Duodenal mucosa (tissue), 2 donors: ENCODE data around the gene RAMAC.

Experiments used
- H3K27ac ChIP-seq: one replicate; pipeline ENCODE4 v1.7.0; 2013; ENCODE audit warnings: low read depth, low read length
- H3K27me3 ChIP-seq, 2 donors: one replicate each; pipeline ENCODE4 v1.7.0; 2013; ENCODE audit warnings: low read length in 2 of 2, control low read depth in 1 of 2; ENCODE audit not compliant: insufficient read depth in 2 of 2, control insufficient read depth in 1 of 2
- H3K36me3 ChIP-seq, 2 donors: one replicate each; pipeline ENCODE4 v1.7.0; 2013; ENCODE audit warnings: low read length in 2 of 2, control low read depth in 1 of 2; ENCODE audit not compliant: insufficient read depth in 2 of 2, control insufficient read depth in 1 of 2
- H3K4me1 ChIP-seq, 2 donors: one replicate each; pipeline ENCODE4 v1.7.0; 2013; ENCODE audit warnings: low read length in 2 of 2, control low read depth in 1 of 2; ENCODE audit not compliant: insufficient read depth in 2 of 2, control insufficient read depth in 1 of 2
- H3K4me3 ChIP-seq, 2 donors: one replicate each; pipeline ENCODE4 v1.7.0; 2013; ENCODE audit warnings: low read length in 2 of 2, low read depth in 1 of 2
- H3K9ac ChIP-seq, 2 donors: one replicate each; pipeline ENCODE4 v1.7.0; 2013; ENCODE audit warnings: low read length in 2 of 2, low read depth in 1 of 2
- H3K9me3 ChIP-seq, 2 donors: one replicate each; pipeline ENCODE4 v1.7.0; 2013; ENCODE audit warnings: low read length in 2 of 2, control low read depth in 1 of 2; ENCODE audit not compliant: control insufficient read depth in 1 of 2

RAMAC gene

GRCh38 chr15:82950295-82950694, 35.7 kb upstream of the RAMAC start:
- Histone ChIP-seq H3K36me3 (no peaks in the 10 kb centered on the region), H3K4me1 (peaks cover 0 to 9% of the 10 kb centered on the region in 2 donors), H3K4me3 (no peak overlapping the region), H3K9ac (no peak overlapping the region), H3K27ac (no peak overlapping the region), H3K9me3 (no peaks in the 10 kb centered on the region), H3K27me3 (peaks cover 3 to 14% of the 10 kb centered on the region in 2 donors)

DNA sequence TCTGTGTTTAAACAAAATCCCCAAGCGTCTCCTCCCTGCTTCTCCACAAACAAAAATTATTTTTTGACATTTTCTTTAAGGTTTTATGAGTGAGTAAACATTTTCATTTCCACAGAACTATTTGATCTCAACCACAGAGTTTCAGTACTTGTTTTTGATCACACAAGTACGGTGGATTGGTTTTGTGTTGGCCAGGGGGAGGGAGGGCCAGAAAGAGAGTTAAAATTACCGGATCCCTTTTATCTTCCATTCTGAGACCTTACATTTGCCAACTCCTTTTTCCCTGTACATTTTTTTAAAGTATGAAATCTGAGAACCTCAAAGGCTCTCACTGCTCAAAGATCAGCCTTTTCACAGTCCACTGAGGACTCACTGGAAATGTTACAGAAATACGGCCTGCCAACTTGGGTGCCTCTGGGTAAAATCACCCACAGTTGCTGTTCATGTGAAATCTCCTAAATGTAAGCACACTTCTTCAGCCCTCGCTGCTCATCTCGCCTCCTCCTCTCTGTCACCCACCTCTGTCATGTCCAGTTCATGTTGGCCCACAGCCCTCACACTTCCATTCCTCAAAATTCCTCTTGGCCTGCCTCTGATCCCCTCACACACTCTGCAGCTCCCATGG, 35.2 kb upstream of the RAMAC start:
- Histone ChIP-seq H3K27ac (no peak overlapping the region), H3K9ac (no peak overlapping the region), H3K9me3 (no peaks in the 10 kb centered on the region), H3K4me3 (peak overlapping the region in 1 of 2 donors; percentile 66), H3K27me3 (peaks cover 3 to 14% of the 10 kb centered on the region in 2 donors), H3K4me1 (peaks cover 0 to 9% of the 10 kb centered on the region in 2 donors), H3K36me3 (no peaks in the 10 kb centered on the region)

- H3K27ac ChIP-seq = no peak overlapping the region
- H3K27me3 ChIP-seq = peaks cover 3 to 14% of the 10 kb centered on the region in 2 donors
Observed at GRCh38 chr15:82951472-82952157, 34.4 kb upstream of the RAMAC start.

DNA sequence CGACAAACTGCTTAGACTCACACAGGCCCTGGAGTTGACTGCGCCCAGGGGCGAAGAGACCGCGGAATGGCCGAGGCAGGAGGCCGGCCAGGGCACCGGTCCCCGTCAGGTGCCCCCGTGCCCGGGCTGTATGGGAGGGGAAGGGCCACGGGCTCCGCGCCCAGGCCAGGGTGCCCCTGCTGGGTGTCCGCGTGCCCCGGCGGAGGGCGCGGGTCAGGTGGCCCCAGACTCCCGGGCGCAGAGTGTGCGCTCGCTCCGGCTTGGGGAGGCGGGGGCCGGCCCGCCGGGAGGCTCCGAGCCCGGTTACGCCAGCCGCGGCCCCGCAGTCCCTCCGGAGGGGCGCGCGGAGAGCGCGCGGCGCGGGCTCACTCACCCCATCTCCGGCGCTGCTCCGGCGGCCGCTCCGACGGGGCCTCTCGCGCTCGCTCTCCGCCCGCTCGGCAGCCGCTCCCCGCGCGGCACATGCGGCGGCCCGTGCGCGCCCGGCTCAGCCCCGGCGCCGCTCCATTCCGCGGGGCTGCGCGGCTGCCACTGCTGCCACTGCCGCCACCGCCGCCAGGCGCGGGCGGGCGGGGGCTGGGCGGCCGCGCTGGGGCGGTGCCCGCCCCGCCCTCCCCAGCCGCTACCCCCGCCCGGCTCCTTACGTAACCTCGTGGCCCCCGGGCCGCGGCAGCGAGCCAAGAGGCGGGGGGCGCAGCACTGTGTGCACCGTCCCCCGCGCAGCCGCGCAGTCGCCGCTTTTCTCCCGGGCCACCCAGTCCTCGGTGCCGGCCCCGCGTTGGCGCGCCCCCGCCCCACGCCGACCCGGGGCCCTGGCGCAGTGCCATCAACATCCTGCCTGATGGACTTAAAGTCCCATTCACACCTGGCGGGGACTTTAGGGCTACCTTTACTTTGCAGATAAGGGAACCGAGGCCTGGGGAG, 33.6 kb upstream of the RAMAC start, which contains the start of gene HOMER2:
Gene HOMER2, minus strand, starts transcription at position 563 of the 924 bp plus-strand sequence. Its CDS starts 185 bp downstream, at position 378.
- Histone ChIP-seq H3K27ac (peak within 1 kb of the TSS; percentile 8), H3K9me3 (no peaks in the 10 kb centered on the region), H3K4me1 (peaks cover 0 to 9% of the 10 kb centered on the region in 2 donors), H3K36me3 (no peaks in the 10 kb centered on the region), H3K9ac (peak within 1 kb of the TSS; percentile 26 to 35), H3K4me3 (peak within 1 kb of the TSS; percentile 52 to 66), H3K27me3 (peaks cover 3 to 14% of the 10 kb centered on the region in 2 donors)

More at GRCh38 chr15:82951472-82952157, 34.4 kb upstream of the RAMAC start:
- Histone ChIP-seq H3K4me3 (peak overlapping the region; percentile 51 to 66), H3K9me3 (no peaks in the 10 kb centered on the region), H3K9ac (peak overlapping the region; percentile 26 to 35), H3K4me1 (peaks cover 0 to 9% of the 10 kb centered on the region in 2 donors), H3K36me3 (no peaks in the 10 kb centered on the region)

- no peaks in the 10 kb centered on the region for H3K27me3 ChIP-seq
- no peaks in the 10 kb centered on the region for H3K4me1 ChIP-seq
- H3K9ac ChIP-seq = no peak overlapping the region
- H3K36me3 ChIP-seq = no peaks in the 10 kb centered on the region
- H3K9me3 ChIP-seq = no peaks in the 10 kb centered on the region
- no peak overlapping the region for H3K27ac ChIP-seq
- H3K4me3 ChIP-seq = no peak overlapping the region
Observed at GRCh38 chr15:82958638-82959037, 27.4 kb upstream of the RAMAC start.

DNA sequence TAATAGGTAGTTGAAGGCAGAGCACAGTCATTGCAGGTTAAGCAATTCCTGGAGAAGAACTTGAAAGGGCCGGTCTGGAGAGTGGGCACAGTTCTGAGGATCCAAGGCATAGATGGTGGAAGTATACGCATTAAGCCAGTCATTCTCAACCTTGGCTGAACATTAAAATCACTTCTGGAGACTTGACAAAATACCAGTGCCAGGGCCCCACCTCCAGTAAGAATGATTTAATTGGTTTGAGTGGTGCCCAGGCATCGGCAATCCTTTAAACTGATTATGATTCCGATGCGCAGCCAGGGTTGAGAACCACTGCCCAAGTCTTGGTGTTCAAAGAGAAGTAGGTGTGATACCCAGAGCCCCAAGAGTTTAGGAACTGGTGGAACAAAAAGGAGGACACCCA, 26.6 kb upstream of the RAMAC start:
- Histone ChIP-seq H3K36me3 (no peaks in the 10 kb centered on the region), H3K4me1 (no peaks in the 10 kb centered on the region), H3K9ac (no peak overlapping the region), H3K9me3 (no peaks in the 10 kb centered on the region), H3K27me3 (no peaks in the 10 kb centered on the region), H3K27ac (no peak overlapping the region), H3K4me3 (no peak overlapping the region)

DNA sequence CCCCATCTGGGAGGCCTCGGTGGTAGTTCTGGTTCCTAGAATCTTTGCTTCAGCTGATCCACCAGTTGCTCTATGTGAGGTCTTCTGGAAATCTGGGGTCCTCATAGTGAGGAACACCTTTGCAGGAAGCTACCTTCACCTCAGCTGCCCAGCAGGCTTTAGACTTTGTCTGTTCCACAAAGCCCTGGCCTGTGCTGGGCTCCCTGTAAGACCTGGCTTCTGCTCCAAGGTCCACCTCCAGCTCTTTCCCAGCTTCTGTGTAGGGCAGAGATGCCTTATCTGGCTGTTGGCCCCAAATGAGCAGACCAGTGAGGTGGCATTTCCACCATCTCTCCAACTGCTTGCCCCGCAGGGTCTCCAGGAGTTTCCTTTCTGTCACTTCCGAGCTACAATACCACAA, 25.2 kb upstream of the RAMAC start:
- Histone ChIP-seq H3K4me3 (no peak overlapping the region), H3K27ac (no peak overlapping the region), H3K27me3 (no peaks in the 10 kb centered on the region)

DNA sequence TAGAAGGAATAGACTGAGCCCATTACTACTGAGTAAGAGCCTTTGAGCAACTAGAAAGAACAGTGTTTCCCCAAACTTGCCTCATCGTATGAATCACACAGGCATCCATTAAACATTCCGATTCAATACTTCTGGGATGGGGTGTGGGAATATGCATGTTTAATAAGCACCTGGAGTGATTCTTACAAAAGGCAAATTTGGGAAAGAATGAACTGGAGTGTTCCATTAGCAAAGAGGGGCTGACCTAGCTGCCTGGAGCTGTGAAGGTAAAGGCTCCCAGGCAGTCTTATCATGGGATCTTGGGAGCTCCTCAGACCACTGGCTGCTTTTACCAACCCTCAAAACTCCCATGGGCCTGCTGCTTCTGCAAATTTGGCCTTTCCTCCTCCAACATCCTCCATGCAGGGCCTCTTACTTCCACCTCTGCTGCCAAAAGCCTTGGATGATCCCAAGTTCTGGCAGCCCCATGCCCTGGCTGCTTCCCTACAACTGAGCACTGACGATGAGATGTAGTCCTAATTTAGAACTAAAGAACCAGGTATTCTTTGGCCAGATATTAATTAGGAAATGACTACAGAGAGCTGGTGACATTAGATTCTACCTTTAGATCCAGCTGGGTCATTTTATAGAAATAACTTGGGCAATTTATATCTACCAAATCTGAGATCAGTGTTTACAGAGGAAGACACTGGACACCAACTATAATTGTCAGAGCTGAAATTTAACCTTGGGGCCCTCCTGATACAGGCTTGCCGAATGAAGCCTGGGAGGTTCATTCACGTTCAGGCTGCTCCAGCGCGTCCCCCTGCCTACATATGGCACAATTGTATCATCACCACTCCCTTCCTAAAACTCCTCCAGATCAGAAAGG, 22.3 kb upstream of the RAMAC start:
- Histone ChIP-seq H3K9ac (no peak overlapping the region), H3K4me1 (no peaks in the 10 kb centered on the region), H3K4me3 (no peak overlapping the region), H3K36me3 (no peaks in the 10 kb centered on the region), H3K27me3 (no peaks in the 10 kb centered on the region), H3K9me3 (no peaks in the 10 kb centered on the region), H3K27ac (no peak overlapping the region)

More for the DNA sequence above, 25.2 kb upstream of the RAMAC start:
- Histone ChIP-seq H3K9me3 (no peaks in the 10 kb centered on the region), H3K4me1 (no peaks in the 10 kb centered on the region), H3K9ac (no peak overlapping the region), H3K36me3 (no peaks in the 10 kb centered on the region)

GRCh38 chr15:82964890-82965289, 21.1 kb upstream of the RAMAC start:
- no peaks in the 10 kb centered on the region for H3K27me3 ChIP-seq
- no peaks in the 10 kb centered on the region for H3K9me3 ChIP-seq
- H3K9ac ChIP-seq = no peak overlapping the region
- no peak overlapping the region for H3K4me3 ChIP-seq
- no peak overlapping the region for H3K27ac ChIP-seq
- no peaks in the 10 kb centered on the region for H3K4me1 ChIP-seq
- no peaks in the 10 kb centered on the region for H3K36me3 ChIP-seq
